ENCODE measurements around the gene EMILIN1. TPM values are rescaled to one million over a fixed set of nuclear protein-coding genes. Genes with fewer than 3 reads are reported as not detected.

The EMILIN1 gene
- total RNA-seq, 1 experiment from 2014 or later, result 0.45 TPM

- no peak for DNase-seq (ENCODE audit: low read depth)
Observed at GRCh38 chr2:27079233-27080139, 1.1 kb downstream of the EMILIN1 start.

- DNase-seq (ENCODE audit: low read depth), result no peak
Observed at GRCh38 chr2:27080140-27080469, 1.7 kb downstream of the EMILIN1 start.

GRCh38 chr2:27080603-27080936, 2.2 kb downstream of the EMILIN1 start:
- no peak for DNase-seq (ENCODE audit: low read depth)

GRCh38 chr2:27081984-27082772, 3.8 kb downstream of the EMILIN1 start:
- DNase-seq (ENCODE audit: low read depth), result no peak

- DNase-seq (ENCODE audit: low read depth), result no peak
Observed at GRCh38 chr2:27082773-27083409, 4.5 kb downstream of the EMILIN1 start.

- DNase-seq (ENCODE audit: low read depth), result no peak
Observed at GRCh38 chr2:27083410-27084296, 5.2 kb downstream of the EMILIN1 start.

GRCh38 chr2:27084297-27085061, 6.1 kb downstream of the EMILIN1 start:
- no peak for DNase-seq (ENCODE audit: low read depth)

GRCh38 chr2:27085062-27085672, 6.8 kb downstream of the EMILIN1 start:
- DNase-seq (ENCODE audit: low read depth), result no peak

GRCh38 chr2:27085673-27086089, 7.3 kb downstream of the EMILIN1 start:
- no peak for DNase-seq (ENCODE audit: low read depth)

GRCh38 chr2:27086090-27086723, 7.8 kb downstream of the EMILIN1 start:
- DNase-seq (ENCODE audit: low read depth), result peak; percentile 92

GRCh38 chr2:27086724-27087593, 8.5 kb downstream of the EMILIN1 start, which contains the start of gene KHK:
KHK (plus strand) TSS chr2:27086772; CDS start chr2:27087260, 488 bp downstream.
- no peak for DNase-seq (ENCODE audit: low read depth)

- no peak for DNase-seq (ENCODE audit: low read depth)
Observed at GRCh38 chr2:27087823-27088410, 9.5 kb downstream of the EMILIN1 start.

- DNase-seq (ENCODE audit: low read depth), result no peak
Observed at GRCh38 chr2:27088634-27089033, 10.2 kb downstream of the EMILIN1 start.

- no peak for DNase-seq (ENCODE audit: low read depth)
Observed at GRCh38 chr2:27089111-27089954, 10.9 kb downstream of the EMILIN1 start.

GRCh38 chr2:27091746-27092695, 13.6 kb downstream of the EMILIN1 start:
- no peak for DNase-seq (ENCODE audit: low read depth)

All from HT1080 (cell line).